Liver (tissue), 3 donors: ENCODE measurements around the gene SNF8.

Experiments used
- ATF3 ChIP-seq: IDR thresholded peaks from 2 replicates; pipeline ENCODE4 v1.6.1; 2016; ENCODE audit warnings: antibody characterized with exemption
- CTCF ChIP-seq: fragments of 150-350 bp; IDR thresholded peaks from 2 replicates; pipeline ENCODE4 v1.5.1; 2017; ENCODE audit warnings: improper control_type of control experiment, low read depth, low read length; ENCODE audit not compliant: missing input control
- EGR1 ChIP-seq, 2 donors: IDR thresholded peaks; 2 replicates each; pipeline ENCODE4 v1.6.1; 2016 to 2018; ENCODE audit warnings: antibody characterized with exemption in 2 of 2, low read depth in 2 of 2
- FOXA1 ChIP-seq: IDR thresholded peaks from 2 replicates; pipeline ENCODE4 v1.6.1; 2016; ENCODE audit warnings: antibody characterized with exemption
- HNF4G ChIP-seq: IDR thresholded peaks from 2 replicates; pipeline ENCODE4 v1.6.1; 2016; ENCODE audit warnings: antibody characterized with exemption
- JUND ChIP-seq, 2 donors: IDR thresholded peaks; 2 replicates each; pipeline ENCODE4 v1.6.1; 2016; ENCODE audit warnings: antibody characterized with exemption in 2 of 2
- MAX ChIP-seq: IDR thresholded peaks from 2 replicates; pipeline ENCODE4 v1.6.1; 2016; ENCODE audit warnings: antibody characterized with exemption
- NR2F2 ChIP-seq: IDR thresholded peaks from 2 replicates; pipeline ENCODE4 v1.6.1; 2016; ENCODE audit warnings: antibody characterized with exemption
- RAD21 ChIP-seq, 2 donors: IDR thresholded peaks; 2 replicates each; pipeline ENCODE4 v1.6.1; 2016; ENCODE audit warnings: antibody characterized with exemption in 2 of 2, mild to moderate bottlenecking in 2 of 2
- REST ChIP-seq: IDR thresholded peaks from 2 replicates; pipeline ENCODE4 v1.6.1; 2016; ENCODE audit warnings: antibody characterized with exemption, mild to moderate bottlenecking
- RXRA ChIP-seq, 2 donors: IDR thresholded peaks; 2 replicates each; pipeline ENCODE4 v1.6.1; 2017 to 2018; ENCODE audit warnings: antibody characterized with exemption in 2 of 2, mild to moderate bottlenecking in 1 of 2
- SP1 ChIP-seq: IDR thresholded peaks from 2 replicates; pipeline ENCODE4 v1.6.1; 2018; ENCODE audit warnings: antibody characterized with exemption, mild to moderate bottlenecking
- TAF1 ChIP-seq: conservative IDR thresholded peaks from 2 replicates; pipeline ENCODE4 v1.6.1; 2016; ENCODE audit warnings: antibody characterized with exemption, mild to moderate bottlenecking
- ZBTB33 ChIP-seq: IDR thresholded peaks from 2 replicates; pipeline ENCODE4 v1.6.1; 2016; ENCODE audit warnings: antibody characterized with exemption
- donor health status: healthy.
- donor health status: healthy.

GRCh38 chr17:48993305-48993704 lies 48.7 kb upstream of the SNF8 start:
- TF ChIP-seq ATF3 (no peak), REST (no peak), CTCF (no peak), FOXA1 (no peak), MAX (no peak), JUND (IDR thresholded peaks at IDR 0.05) (no peak), RAD21 (IDR thresholded peaks at IDR 0.05) (no peak), TAF1 (no peak), SP1 (no peak), NR2F2 (no peak), HNF4G (no peak), ZBTB33 (no peak), EGR1 (IDR thresholded peaks at IDR 0.05; ENCODE audit: low read depth in 2 of 2) (no peak), RXRA (IDR thresholded peaks at IDR 0.05) (no peak)
